GM13977 (cell line): ENCODE measurements around the gene RNF2.

Experiments
- DNase-seq: peaks from one replicate; pipeline ENCODE4 v3.0.0; 2012; ENCODE audit warnings: low spot score
- in situ Hi-C: fragments of 300-500 bp; cut with MboI; formaldehyde crosslinking; loops from one replicate; pipeline ENCODE4 v1.12.0; 2022; ENCODE audit warnings: low sequenced_read_pairs, low pct_unique_long_range_greater_than_20kb, mixed read lengths, inconsistent platforms; ENCODE audit not compliant: unreplicated experiment
- TF ChIP-seq, protein P1 (sequence below): IDR thresholded peaks from 2 replicates; pipeline ENCODE4 v1.5.1; 2012; ENCODE audit warnings: mild to moderate bottlenecking, control low read depth; ENCODE audit not compliant: insufficient read depth; ENCODE audit errors: extremely low read depth, missing control alignments

Gene RNF2

DNA sequence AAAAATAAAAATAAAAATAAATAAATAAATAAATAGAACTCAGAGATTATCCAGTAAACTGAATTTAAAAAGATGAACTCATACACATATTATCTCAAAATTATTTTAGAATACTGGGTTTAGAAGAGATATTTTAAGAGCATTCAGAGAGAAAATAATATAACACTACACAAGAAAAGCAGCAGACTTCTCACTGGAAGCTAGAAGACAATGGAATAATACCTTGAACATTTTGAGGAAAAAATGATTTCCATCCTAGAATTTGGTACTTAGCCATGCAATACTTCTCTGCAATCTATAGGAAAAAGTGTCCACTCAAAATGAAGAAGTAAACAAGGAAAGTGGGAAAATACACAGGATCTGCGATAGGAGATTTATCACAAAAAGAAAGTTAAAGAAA lies 87.2 kb downstream of the RNF2 start:
- TF ChIP-seq, protein P1, sequence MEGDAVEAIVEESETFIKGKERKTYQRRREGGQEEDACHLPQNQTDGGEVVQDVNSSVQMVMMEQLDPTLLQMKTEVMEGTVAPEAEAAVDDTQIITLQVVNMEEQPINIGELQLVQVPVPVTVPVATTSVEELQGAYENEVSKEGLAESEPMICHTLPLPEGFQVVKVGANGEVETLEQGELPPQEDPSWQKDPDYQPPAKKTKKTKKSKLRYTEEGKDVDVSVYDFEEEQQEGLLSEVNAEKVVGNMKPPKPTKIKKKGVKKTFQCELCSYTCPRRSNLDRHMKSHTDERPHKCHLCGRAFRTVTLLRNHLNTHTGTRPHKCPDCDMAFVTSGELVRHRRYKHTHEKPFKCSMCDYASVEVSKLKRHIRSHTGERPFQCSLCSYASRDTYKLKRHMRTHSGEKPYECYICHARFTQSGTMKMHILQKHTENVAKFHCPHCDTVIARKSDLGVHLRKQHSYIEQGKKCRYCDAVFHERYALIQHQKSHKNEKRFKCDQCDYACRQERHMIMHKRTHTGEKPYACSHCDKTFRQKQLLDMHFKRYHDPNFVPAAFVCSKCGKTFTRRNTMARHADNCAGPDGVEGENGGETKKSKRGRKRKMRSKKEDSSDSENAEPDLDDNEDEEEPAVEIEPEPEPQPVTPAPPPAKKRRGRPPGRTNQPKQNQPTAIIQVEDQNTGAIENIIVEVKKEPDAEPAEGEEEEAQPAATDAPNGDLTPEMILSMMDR, result no peak
- in situ Hi-C loops, result no loop called here

DNA sequence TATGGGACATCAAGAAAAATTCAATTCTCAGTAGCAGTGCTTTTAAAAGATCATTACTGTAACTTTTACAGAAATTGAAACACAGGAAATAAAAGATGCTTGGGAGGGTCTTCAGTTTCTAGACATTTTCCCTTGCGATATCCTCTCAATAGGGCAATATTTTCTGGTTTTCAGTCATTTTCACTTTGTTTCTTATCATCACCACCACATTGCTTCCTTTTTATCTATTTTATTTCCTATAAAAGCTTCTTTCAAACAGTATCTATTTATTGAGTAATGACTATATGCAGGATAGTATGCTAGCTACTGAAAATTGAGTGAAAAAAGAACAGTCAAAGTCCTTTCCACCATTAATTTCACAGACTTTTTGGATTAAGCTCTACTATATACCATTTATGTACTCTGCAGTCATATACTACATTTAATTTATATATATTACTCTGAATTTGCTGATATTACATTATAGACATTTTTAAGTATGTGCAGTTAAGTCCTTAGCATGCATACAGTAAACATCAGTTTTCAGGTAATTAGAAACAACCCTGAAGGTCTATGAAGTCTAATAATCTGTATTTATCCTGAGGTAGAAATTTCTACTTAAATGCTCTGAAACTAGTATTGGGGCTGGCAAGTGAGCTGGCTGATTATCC lies 92.7 kb downstream of the RNF2 start:
- in situ Hi-C loops, result no loop called here
- DNase-seq, result no peak
- TF ChIP-seq, protein P1, result no peak

More for the DNA sequence above, 87.2 kb downstream of the RNF2 start:
- DNase-seq, result no peak

DNA sequence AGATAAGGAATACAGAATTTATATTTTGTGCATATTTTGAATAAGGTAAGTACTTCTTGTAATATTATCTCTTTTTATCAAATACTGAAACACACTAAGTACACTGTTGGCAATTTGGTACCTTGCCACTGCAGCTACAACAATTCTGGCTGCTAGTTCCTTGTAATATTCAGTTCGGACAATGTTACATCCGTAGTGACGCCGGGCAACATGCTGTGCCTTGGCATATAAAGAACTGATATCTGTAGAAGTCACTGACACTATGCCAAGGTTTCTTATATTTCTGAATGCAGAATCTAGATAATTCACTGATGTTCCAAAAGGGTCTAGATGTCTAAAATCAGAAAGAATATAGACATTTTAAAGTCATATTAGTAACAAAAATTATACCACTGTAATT lies 93.9 kb downstream of the RNF2 start:
- in situ Hi-C loops, result no loop called here
- TF ChIP-seq, protein P1, result no peak
- no peak for DNase-seq

DNA sequence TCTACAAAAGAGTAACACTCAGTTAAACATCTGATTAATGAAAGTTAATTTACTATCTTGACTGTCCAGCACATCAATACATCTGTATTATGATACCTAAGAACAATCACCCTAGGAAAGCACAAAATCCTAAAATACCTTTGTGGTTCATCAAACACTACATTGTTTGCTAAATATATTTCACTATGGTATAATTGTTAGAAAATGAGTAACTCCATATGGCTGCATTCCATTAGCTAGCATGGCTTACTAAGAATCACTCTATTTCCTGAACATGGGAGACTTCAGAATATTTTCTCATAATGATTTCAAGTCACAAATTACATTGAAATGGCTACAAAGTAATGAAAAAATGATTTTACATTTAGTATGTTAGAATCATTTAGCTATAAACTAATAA lies 98.9 kb downstream of the RNF2 start:
- in situ Hi-C loops, result no loop called here
- TF ChIP-seq, protein P1, result no peak
- no peak for DNase-seq

DNA sequence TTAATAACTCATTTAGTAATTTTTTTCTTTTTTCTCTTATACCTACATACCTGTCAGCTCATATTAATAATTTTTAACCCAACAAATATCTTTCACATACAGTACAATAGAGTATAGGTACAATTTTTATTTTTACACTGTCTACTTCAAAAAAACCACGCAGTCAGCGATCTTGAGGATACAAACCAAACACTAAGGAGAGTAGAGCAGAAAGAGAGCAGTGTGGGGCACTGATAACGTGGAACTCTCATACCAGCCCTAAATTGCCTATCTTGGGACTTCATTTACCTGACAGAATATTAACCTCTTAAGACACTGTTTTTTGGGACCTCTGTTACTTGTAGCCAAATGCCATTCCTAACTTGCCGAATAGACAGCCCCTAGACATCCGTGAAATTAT lies 105.9 kb downstream of the RNF2 start:
- DNase-seq, result no peak
- in situ Hi-C loops, result loop anchor here (25.0 kb wide), 1 partner anchor 339 kb away; no protein-coding TSS in a partner anchor
- TF ChIP-seq, protein P1, result no peak
